CD14-positive monocyte (primary cell): ENCODE results near the gene GMPR. TPM values are rescaled to one million over a fixed set of nuclear protein-coding genes. Genes with fewer than 3 reads are reported as not detected.

Experiments used
- DNase-seq, 3 donors: peaks; one replicate each; pipeline ENCODE4 v3.0.0-alpha.2; 2011 to 2022
- H2AFZ ChIP-seq: 2 replicates; pipeline ENCODE4 v1.6.0; 2012; ENCODE audit warnings: mild to moderate bottlenecking, low read depth, low read length, inconsistent platforms; ENCODE audit not compliant: insufficient read depth, poor library complexity, severe bottlenecking
- H3K27ac ChIP-seq, 2 donors: 1 replicate in 1 of 2; 2 replicates in 1 of 2; pipeline ENCODE4 v1.5.1; 2012 to 2013; ENCODE audit warnings: low read length in 2 of 2, control low read depth in 1 of 2, inconsistent platforms in 1 of 2, low read depth in 1 of 2, mild to moderate bottlenecking in 1 of 2
- H3K27me3 ChIP-seq, 2 donors: one replicate each; pipeline versions ENCODE4 v1.6.0 to v1.6.1; 2011 to 2013; ENCODE audit warnings: low read length in 2 of 2; ENCODE audit not compliant: control insufficient read depth in 2 of 2, insufficient read depth in 2 of 2
- H3K36me3 ChIP-seq, 2 donors: replicated peaks in 1 of 2; 1 replicate in 1 of 2; 2 replicates in 1 of 2; pipeline versions ENCODE4 v1.5.1 to v1.6.1; 2012 to 2013; ENCODE audit warnings: low read length in 2 of 2, control low read depth in 1 of 2, inconsistent platforms in 1 of 2, mild to moderate bottlenecking in 1 of 2; ENCODE audit not compliant: insufficient read depth in 2 of 2, control insufficient read depth in 1 of 2
- H3K4me1 ChIP-seq, 2 donors: 1 replicate in 1 of 2; 2 replicates in 1 of 2; pipeline versions ENCODE4 v1.5.1 to v1.6.1; 2012 to 2013; ENCODE audit warnings: low read length in 2 of 2, control low read depth in 1 of 2, inconsistent platforms in 1 of 2, mild to moderate bottlenecking in 1 of 2, moderate library complexity in 1 of 2; ENCODE audit not compliant: insufficient read depth in 2 of 2, control insufficient read depth in 1 of 2
- H3K4me2 ChIP-seq: replicated peaks from 2 replicates; pipeline ENCODE3; 2012; ENCODE audit warnings: low read length, moderate library complexity, mild to moderate bottlenecking; ENCODE audit not compliant: poor library complexity, severe bottlenecking; ENCODE audit errors: extremely low read depth
- H3K4me3 ChIP-seq, 3 experiments: fragments of 200-600 bp in 1 of 3; sonication (generic) in 1 of 3; replicated peaks in 1 of 3; 1 replicate in 2 of 3; 2 replicates in 1 of 3; pipeline ENCODE4 v1.5.1; 2011 to 2013; ENCODE audit warnings: low read length in 3 of 3, mild to moderate bottlenecking in 3 of 3, control low read depth in 2 of 3, low read depth in 2 of 3, inconsistent platforms in 1 of 3, moderate library complexity in 1 of 3
- H3K79me2 ChIP-seq: 2 replicates; pipeline ENCODE4 v1.6.0; 2012; ENCODE audit warnings: mild to moderate bottlenecking, control low read depth, inconsistent platforms, low read length, moderate library complexity; ENCODE audit not compliant: insufficient read depth
- H3K9ac ChIP-seq: 2 replicates; pipeline ENCODE4 v1.6.0; 2017; ENCODE audit warnings: low read length, mild to moderate bottlenecking; ENCODE audit not compliant: insufficient read depth, poor library complexity, severe bottlenecking
- H3K9me3 ChIP-seq, 2 donors: replicated peaks in 1 of 2; 1 replicate in 1 of 2; 2 replicates in 1 of 2; pipeline versions ENCODE4 v1.5.1 to v1.6.1; 2012 to 2013; ENCODE audit warnings: low read length in 2 of 2, control low read depth in 1 of 2; ENCODE audit not compliant: control insufficient read depth in 1 of 2, insufficient read depth in 1 of 2
- H4K20me1 ChIP-seq: 2 replicates; pipeline ENCODE4 v1.6.0; 2012; ENCODE audit warnings: mild to moderate bottlenecking, low read length, control low read depth, moderate library complexity; ENCODE audit not compliant: insufficient read depth
- H3K27ac Mint-ChIP-seq, 7 donors: one replicate each; pipeline ENCODE4 v1.8.0; 2020; ENCODE audit warnings: mild to moderate bottlenecking in 7 of 7, mixed read lengths in 7 of 7, moderate library complexity in 6 of 7, inconsistent platforms in 2 of 7
- H3K27me3 Mint-ChIP-seq, 3 donors: one replicate each; pipeline ENCODE4 v1.8.0; 2021 to 2022; ENCODE audit warnings: low read depth in 3 of 3, mild to moderate bottlenecking in 3 of 3, mixed read lengths in 3 of 3, moderate library complexity in 3 of 3, inconsistent platforms in 1 of 3
- H3K36me3 Mint-ChIP-seq, 2 donors: one replicate each; pipeline ENCODE4 v1.8.0; 2020; ENCODE audit warnings: mixed read lengths in 2 of 2, inconsistent platforms in 1 of 2, mild to moderate bottlenecking in 1 of 2
- H3K4me1 Mint-ChIP-seq: one replicate; pipeline ENCODE4 v1.8.0; 2020; ENCODE audit warnings: mild to moderate bottlenecking, mixed read lengths
- H3K4me3 Mint-ChIP-seq, 2 donors: one replicate each; pipeline ENCODE4 v1.8.0; 2020; ENCODE audit warnings: mild to moderate bottlenecking in 2 of 2, mixed read lengths in 2 of 2, moderate library complexity in 1 of 2
- H3K9me3 Mint-ChIP-seq, 7 donors: one replicate each; pipeline ENCODE4 v1.8.0; 2020 to 2022; ENCODE audit warnings: mixed read lengths in 7 of 7, mild to moderate bottlenecking in 6 of 7, moderate library complexity in 6 of 7, inconsistent platforms in 2 of 7
- WGBS: methylation state at CpG from one replicate; pipeline ENCODE4 v1.1.5; 2013; ENCODE audit warnings: missing lambda C conversion rate; ENCODE audit not compliant: insufficient coverage; 5-methylcytosine and 5-hydroxymethylcytosine counted together
- intact Hi-C, 2 donors: fragments of 100-400 bp; cut with micrococcal nuclease; formaldehyde crosslinking; loops; one replicate each; pipeline versions ENCODE4 v1.15.0 to v1.15.1; 2023
- polyA minus RNA-seq: library from RNA; depleted of rRNA, polyadenylated mRNA; stranded (reverse); fragments of >200 nt; gene quantifications from 2 replicates; pipeline ENCODE4 v1.2.3, GENCODE V29; 2012
- polyA plus RNA-seq, 3 donors: library from polyadenylated mRNA; depleted of rRNA in 1 of 3; unstranded in 2 of 3; stranded (reverse) in 1 of 3; fragments of 300-500 nt in 2 of 3; fragments of >200 nt in 1 of 3; fragmentation: Illumina TruSeq in 2 of 3; gene quantifications; 1 replicate in 2 of 3; 2 replicates in 1 of 3; pipeline ENCODE4 v1.2.3, GENCODE V29; 2012 to 2021
- total RNA-seq, 12 experiments: library from RNA in 1 of 12; stranded (reverse) in 1 of 12; fragments of 120-200 nt in 1 of 12; gene quantifications; one replicate each; pipeline ENCODE4 v1.2.4 and lab custom pipeline; 2013 to 2026; ENCODE audit warnings: mixed read lengths in 6 of 12, inconsistent platforms in 1 of 12
- TF ChIP-seq, protein P1 (sequence below): fragments of 200-600 bp; IDR thresholded peaks from one replicate; pipeline ENCODE4 v1.8.0; 2022; ENCODE audit warnings: antibody characterized with exemption, mild to moderate bottlenecking

GMPR gene
- 3.5 TPM for total RNA-seq (2013)
- polyA plus RNA-seq (1 to 10 TPM; 1.9 to 3.8 (median 3.2) TPM), polyA minus RNA-seq (0.69 and 2.8 TPM in 2 replicates), total RNA-seq (lab: John Stamatoyannopoulos, UW) (0.42 to 1.8 (median 0.96) reads per million in 11 experiments)

DNA sequence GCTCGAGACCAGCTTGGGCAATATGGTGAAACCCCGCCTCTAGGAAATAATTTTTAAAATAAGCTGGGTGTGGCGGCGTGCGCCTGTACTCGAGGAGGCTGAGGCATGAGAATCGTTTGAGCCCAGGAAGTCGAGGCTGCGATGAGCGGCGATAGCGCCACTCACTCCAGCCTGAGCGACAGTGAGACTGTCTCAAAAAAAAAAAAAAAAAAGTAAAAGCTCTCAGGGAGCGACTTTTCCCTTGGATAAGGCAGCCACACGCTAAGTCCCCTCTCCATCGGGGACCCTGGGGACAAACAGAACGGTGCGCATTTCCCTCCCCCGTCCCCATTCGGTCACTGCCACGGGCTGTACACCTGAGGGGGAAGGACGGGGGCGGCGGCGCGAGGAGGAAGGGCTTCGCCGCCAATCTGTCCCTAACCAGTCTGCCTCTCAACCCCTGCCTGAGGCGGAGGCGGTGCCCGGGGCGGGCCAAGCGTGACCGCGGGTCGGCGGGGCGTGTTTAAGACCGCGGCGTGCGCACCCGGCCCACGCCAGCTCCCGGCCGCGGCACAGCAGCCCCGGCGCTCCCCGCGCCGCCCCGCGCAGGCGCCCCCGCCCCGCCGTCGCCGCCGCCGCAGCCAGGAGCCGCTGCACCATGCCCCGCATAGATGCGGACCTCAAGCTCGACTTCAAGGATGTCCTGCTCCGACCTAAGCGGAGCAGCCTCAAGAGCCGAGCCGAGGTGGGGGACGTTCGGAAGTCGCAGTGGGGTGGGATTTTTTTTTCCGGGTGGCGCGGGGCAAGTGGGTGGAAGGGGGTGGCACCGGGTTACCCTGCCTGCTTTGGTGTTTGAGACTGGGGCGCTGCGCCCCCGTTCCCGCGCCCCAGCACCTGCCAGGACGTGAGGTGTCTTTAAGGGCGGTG, at the start of gene GMPR:
Gene GMPR, plus strand, starts transcription at position 531 of the 906 bp plus-strand sequence. Its CDS starts 107 bp downstream, at position 638.
- H3K79me2 ChIP-seq: no peaks in the 10 kb centered on the region
- peak within 1 kb of the TSS; percentile 88 for H2AFZ ChIP-seq
- peak within 1 kb of the TSS; percentile 79 to 89 (median 80) for H3K4me3 ChIP-seq
- peak within 1 kb of the TSS; percentile 66 to 86 (median 74) for H3K27ac Mint-ChIP-seq
- H3K36me3 Mint-ChIP-seq: peaks cover 2 to 4% of the 10 kb centered on the region in 2 donors
- peak within 1 kb of the TSS in 1 of 2 donors; percentile 61 for H3K27ac ChIP-seq
- peaks cover 0 to 29% of the 10 kb centered on the region in 2 donors for H3K27me3 ChIP-seq
- H3K4me3 Mint-ChIP-seq: peak within 1 kb of the TSS; percentile 97
- peaks cover 44 to 47% of the 10 kb centered on the region in 2 donors for H3K4me1 ChIP-seq
- no peaks in the 10 kb centered on the region for H3K36me3 ChIP-seq
- peaks cover 18 to 43% (median 28%) of the 10 kb centered on the region in 3 donors for H3K27me3 Mint-ChIP-seq
- H3K9me3 ChIP-seq: no peaks in the 10 kb centered on the region
- H3K4me2 ChIP-seq: peak within 1 kb of the TSS; percentile 92
- no peaks in the 10 kb centered on the region for H4K20me1 ChIP-seq
- DNase-seq: peak; percentile 54 to 64 (median 61)
- under 1% methylated on average over 69 of the region's 84 CpGs for WGBS
- intact Hi-C loops: no loop called here
- peak within 1 kb of the TSS; percentile 64 for H3K9ac ChIP-seq
- H3K4me1 Mint-ChIP-seq: peaks cover 37% of the 10 kb centered on the region
- TF ChIP-seq, protein P1, sequence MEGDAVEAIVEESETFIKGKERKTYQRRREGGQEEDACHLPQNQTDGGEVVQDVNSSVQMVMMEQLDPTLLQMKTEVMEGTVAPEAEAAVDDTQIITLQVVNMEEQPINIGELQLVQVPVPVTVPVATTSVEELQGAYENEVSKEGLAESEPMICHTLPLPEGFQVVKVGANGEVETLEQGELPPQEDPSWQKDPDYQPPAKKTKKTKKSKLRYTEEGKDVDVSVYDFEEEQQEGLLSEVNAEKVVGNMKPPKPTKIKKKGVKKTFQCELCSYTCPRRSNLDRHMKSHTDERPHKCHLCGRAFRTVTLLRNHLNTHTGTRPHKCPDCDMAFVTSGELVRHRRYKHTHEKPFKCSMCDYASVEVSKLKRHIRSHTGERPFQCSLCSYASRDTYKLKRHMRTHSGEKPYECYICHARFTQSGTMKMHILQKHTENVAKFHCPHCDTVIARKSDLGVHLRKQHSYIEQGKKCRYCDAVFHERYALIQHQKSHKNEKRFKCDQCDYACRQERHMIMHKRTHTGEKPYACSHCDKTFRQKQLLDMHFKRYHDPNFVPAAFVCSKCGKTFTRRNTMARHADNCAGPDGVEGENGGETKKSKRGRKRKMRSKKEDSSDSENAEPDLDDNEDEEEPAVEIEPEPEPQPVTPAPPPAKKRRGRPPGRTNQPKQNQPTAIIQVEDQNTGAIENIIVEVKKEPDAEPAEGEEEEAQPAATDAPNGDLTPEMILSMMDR: no peak
- peaks cover 0 to 5% (median 0%) of the 10 kb centered on the region in 7 donors for H3K9me3 Mint-ChIP-seq

DNA sequence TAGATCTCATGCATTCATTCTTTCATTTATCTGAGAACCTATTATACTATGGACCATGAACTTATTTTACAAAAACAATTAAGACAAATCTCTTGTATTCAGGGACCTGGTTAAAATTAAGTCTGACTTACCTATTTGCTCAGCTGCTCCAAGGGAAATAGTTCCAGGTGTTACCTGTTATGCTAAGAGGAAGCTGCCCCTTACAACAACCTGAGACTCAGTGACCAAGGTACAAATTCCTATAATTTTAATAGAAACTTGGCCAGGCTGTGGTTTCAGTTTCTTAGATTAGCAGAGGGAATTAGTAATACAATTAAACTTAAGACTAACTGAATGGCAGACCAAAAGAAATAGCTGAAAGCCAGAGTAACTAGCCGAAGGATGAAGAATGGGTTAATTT, 48.2 kb upstream of the GMPR start:
- intact Hi-C loops: no loop called here
- no CpG with 5 or more reads among the region's 1 CpG for WGBS
- H3K79me2 ChIP-seq: no peaks in the 10 kb centered on the region

More for the DNA sequence above, 48.2 kb upstream of the GMPR start:
- H3K27me3 ChIP-seq: no peaks in the 10 kb centered on the region
- H3K9ac ChIP-seq: no peak overlapping the region
- TF ChIP-seq, protein P1: no peak
- Mint-ChIP-seq H3K4me3 (no peak overlapping the region), H3K4me1 (no peaks in the 10 kb centered on the region), H3K36me3 (no peaks in the 10 kb centered on the region), H3K27me3 (peaks cover 0 to 5% (median 2%) of the 10 kb centered on the region in 3 donors), H3K9me3 (no peaks in the 10 kb centered on the region), H3K27ac (no peak overlapping the region)
- H2AFZ ChIP-seq: no peak overlapping the region
- H3K9me3 ChIP-seq: no peaks in the 10 kb centered on the region
- no peaks in the 10 kb centered on the region for H3K36me3 ChIP-seq
- no peak for DNase-seq
- no peak overlapping the region for H3K27ac ChIP-seq
- H3K4me2 ChIP-seq: no peak overlapping the region
- no peaks in the 10 kb centered on the region for H4K20me1 ChIP-seq
- H3K4me1 ChIP-seq: no peaks in the 10 kb centered on the region
- no peak overlapping the region for H3K4me3 ChIP-seq
